HG03520 (cell line): ENCODE measurements around the gene GOPC.
"Not testable (repeated sequence)": the region's sequence is repeated elsewhere in the genome, so short reads cannot be mapped to it uniquely, and the experiment has no call there.

Experiments used
- ATAC-seq: cut with Tn5 transposase; IDR thresholded peaks from one replicate; pipeline ENCODE4 v1.9.1; 2021; ENCODE audit warnings: mild to moderate bottlenecking, moderate library complexity; ENCODE audit not compliant: unreplicated experiment

GOPC gene

GRCh38 chr6:117602151-117602898 lies at the start of gene GOPC:
Gene GOPC (minus strand): TSS chr6:117602511. CDS start chr6:117602288, 223 bp downstream.
- ATAC-seq = peak; percentile 90

GRCh38 chr6:117651984-117652383 lies 49.7 kb upstream of the GOPC start:
- not testable (repeated sequence) for ATAC-seq

- ATAC-seq = no peak
Measured at GRCh38 chr6:117642976-117643375, 40.7 kb upstream of the GOPC start.

GRCh38 chr6:117637770-117638169 lies 35.5 kb upstream of the GOPC start:
- ATAC-seq = no peak

GRCh38 chr6:117629119-117629660 lies 26.9 kb upstream of the GOPC start:
- no peak for ATAC-seq

- no peak for ATAC-seq
Measured at GRCh38 chr6:117627533-117627932, 25.2 kb upstream of the GOPC start.

- no peak for ATAC-seq
Measured at GRCh38 chr6:117624869-117625481, 22.7 kb upstream of the GOPC start.

GRCh38 chr6:117619178-117619577 lies 16.9 kb upstream of the GOPC start:
- no peak for ATAC-seq

GRCh38 chr6:117617210-117618035 lies 15.1 kb upstream of the GOPC start:
- no peak for ATAC-seq

- ATAC-seq = no peak
Measured at GRCh38 chr6:117616391-117617209, 14.3 kb upstream of the GOPC start.

GRCh38 chr6:117615750-117616390 lies 13.6 kb upstream of the GOPC start:
- no peak for ATAC-seq

GRCh38 chr6:117613920-117614560 lies 11.7 kb upstream of the GOPC start:
- ATAC-seq = no peak

GRCh38 chr6:117607511-117607910 lies 5.2 kb upstream of the GOPC start:
- ATAC-seq = no peak

- peak; percentile 48 for ATAC-seq
Measured at GRCh38 chr6:117605169-117605826, 3.0 kb upstream of the GOPC start.

GRCh38 chr6:117603821-117604220 lies 1.5 kb upstream of the GOPC start:
- no peak for ATAC-seq

- no peak for ATAC-seq
Measured at GRCh38 chr6:117602899-117603588, 733 bp upstream of the GOPC start.

GRCh38 chr6:117601811-117602150 lies 530 bp downstream of the GOPC start:
- peak; percentile 5 for ATAC-seq

- no peak for ATAC-seq
Measured at GRCh38 chr6:117600008-117600743, 2.1 kb downstream of the GOPC start.
